Common myeloid progenitor, CD34-positive (primary cell): ENCODE measurements around the gene LFNG.

Experiments
- CTCF ChIA-PET: fragments of 350-600 bp; sonication (Branson Sonifier 250); formaldehyde crosslinking; loops from one replicate; lab custom pipeline; 2021; ENCODE audit warnings: antibody characterized with exemption; lab: Charles Lee
- POLR2A ChIA-PET: fragments of 350-600 bp; sonication (Branson Sonifier 250); formaldehyde crosslinking; loops from one replicate; lab custom pipeline; 2021; ENCODE audit warnings: antibody characterized with exemption; lab: Charles Lee
- DNase-seq, 3 donors: peaks; one replicate each; pipeline versions ENCODE4 v3.0.0 to v3.0.0-alpha.2; 2013
- H3K27ac ChIP-seq, 2 experiments: 1 replicate in 1 of 2; 2 replicates in 1 of 2; pipeline ENCODE4 v1.7.0; 2013; ENCODE audit warnings: inconsistent platforms in 2 of 2, low read length in 2 of 2, mild to moderate bottlenecking in 2 of 2, low read depth in 1 of 2, moderate library complexity in 1 of 2; ENCODE audit not compliant: severe bottlenecking in 2 of 2, insufficient read depth in 1 of 2, poor library complexity in 1 of 2
- H3K27me3 ChIP-seq, 5 experiments: replicated peaks in 2 of 5; 1 replicate in 3 of 5; 2 replicates in 2 of 5; pipeline versions ENCODE4 v1.6.1 to v1.7.0; 2013; ENCODE audit warnings: low read length in 4 of 5, mild to moderate bottlenecking in 2 of 5, moderate library complexity in 2 of 5, inconsistent platforms in 1 of 5; ENCODE audit not compliant: insufficient read depth in 5 of 5, control insufficient read depth in 4 of 5
- H3K36me3 ChIP-seq, 4 experiments: 1 replicate in 2 of 4; 2 replicates in 2 of 4; pipeline versions ENCODE4 v1.6.1 to v1.7.0; 2013; ENCODE audit warnings: low read length in 3 of 4, control low read depth in 1 of 4, mild to moderate bottlenecking in 1 of 4; ENCODE audit not compliant: control insufficient read depth in 4 of 4, insufficient read depth in 4 of 4
- H3K4me1 ChIP-seq, 4 experiments: 1 replicate in 3 of 4; 2 replicates in 1 of 4; pipeline versions ENCODE4 v1.6.1 to v1.7.1; 2013; ENCODE audit warnings: low read length in 3 of 4, mild to moderate bottlenecking in 3 of 4, control low read depth in 1 of 4, inconsistent platforms in 1 of 4, moderate library complexity in 1 of 4; ENCODE audit not compliant: control insufficient read depth in 4 of 4, insufficient read depth in 4 of 4; ENCODE audit errors: control extremely low read depth in 1 of 4
- H3K4me3 ChIP-seq, 7 experiments: 1 replicate in 4 of 7; 2 replicates in 3 of 7; pipeline versions ENCODE4 v1.5.1 to v1.7.0; 2013; ENCODE audit warnings: mild to moderate bottlenecking in 7 of 7, low read length in 6 of 7, moderate library complexity in 6 of 7, inconsistent platforms in 2 of 7, low read depth in 2 of 7, control low read depth in 1 of 7; ENCODE audit not compliant: insufficient read depth in 4 of 7, control insufficient read depth in 1 of 7; ENCODE audit errors: extremely low read depth in 1 of 7
- H3K9me3 ChIP-seq, 5 experiments: 1 replicate in 4 of 5; 2 replicates in 1 of 5; pipeline versions ENCODE4 v1.6.1 to v1.7.1; 2013; ENCODE audit warnings: low read length in 4 of 5, mild to moderate bottlenecking in 2 of 5, inconsistent platforms in 1 of 5, low read depth in 1 of 5, moderate library complexity in 1 of 5; ENCODE audit not compliant: control insufficient read depth in 4 of 5, insufficient read depth in 2 of 5; ENCODE audit errors: control extremely low read depth in 1 of 5
- WGBS: methylation state at CpG from one replicate; pipeline ENCODE4 v1.1.5; 2013; ENCODE audit not compliant: insufficient coverage; 5-methylcytosine and 5-hydroxymethylcytosine counted together

LFNG gene

GRCh38 chr7:2507917-2508306, 11.7 kb upstream of the LFNG start:
- ChIA-PET CTCF (interaction anchor here (1.2 to 1.6 kb wide), 3 partner anchors 10 to 28 kb away, joined by 3 to 10 read pairs (median 5); no protein-coding TSS in a partner anchor), POLR2A (interaction anchor here (1.0 to 1.8 kb wide), 4 partner anchors 9 to 30 kb away, joined by 3 to 10 read pairs (median 6); partner anchors contain the start of gene LFNG)
- Histone ChIP-seq H3K27ac (no peak overlapping the region), H3K4me1 (peaks cover 3 to 72% (median 68%) of the 10 kb centered on the region in 4 experiments), H3K9me3 (no peaks in the 10 kb centered on the region), H3K27me3 (no peaks in the 10 kb centered on the region), H3K4me3 (peak overlapping the region in 2 of 7 experiments; percentile 27 to 49), H3K36me3 (no peaks in the 10 kb centered on the region)
- DNase-seq, result no peak
- WGBS, result 62% methylated on average over 6 of the region's 6 CpGs

GRCh38 chr7:2508327-2509215, 11.0 kb upstream of the LFNG start:
- peaks cover 3 to 71% (median 63%) of the 10 kb centered on the region in 4 experiments for H3K4me1 ChIP-seq
- WGBS, result 8% methylated on average over 37 of the region's 43 CpGs
- no peaks in the 10 kb centered on the region for H3K36me3 ChIP-seq
- peak; percentile 73 to 94 (median 89) for DNase-seq
- H3K9me3 ChIP-seq, result no peaks in the 10 kb centered on the region
- POLR2A ChIA-PET, result interaction anchor here (1.0 to 1.8 kb wide), 4 partner anchors 10 to 31 kb away, joined by 3 to 10 read pairs (median 6); partner anchors contain the start of gene LFNG
- CTCF ChIA-PET, result interaction anchor here (1.0 to 1.6 kb wide), 5 partner anchors 10 to 56 kb away, joined by 3 to 10 read pairs (median 5); no protein-coding TSS in a partner anchor
- H3K27ac ChIP-seq, result no peak overlapping the region
- no peaks in the 10 kb centered on the region for H3K27me3 ChIP-seq
- H3K4me3 ChIP-seq, result peak overlapping the region in 3 of 7 experiments; percentile 27 to 49 (median 39)

- Histone ChIP-seq H3K4me1 (peaks cover 3 to 65% (median 58%) of the 10 kb centered on the region in 4 experiments), H3K36me3 (no peaks in the 10 kb centered on the region), H3K27ac (no peak overlapping the region), H3K9me3 (no peaks in the 10 kb centered on the region), H3K4me3 (no peak overlapping the region), H3K27me3 (no peaks in the 10 kb centered on the region)
- POLR2A ChIA-PET, result interaction anchor here (1.8 kb wide), 1 partner anchor 11 kb away, joined by 10 read pairs; no protein-coding TSS in a partner anchor
- CTCF ChIA-PET, result interaction anchor here (0.7 to 2.6 kb wide), 6 partner anchors 8 to 57 kb away, joined by 3 to 22 read pairs (median 4); no protein-coding TSS in a partner anchor
- DNase-seq, result no peak
- WGBS, result 72% methylated on average over 14 of the region's 23 CpGs
Observed at GRCh38 chr7:2509298-2509906, 10.2 kb upstream of the LFNG start.

DNA sequence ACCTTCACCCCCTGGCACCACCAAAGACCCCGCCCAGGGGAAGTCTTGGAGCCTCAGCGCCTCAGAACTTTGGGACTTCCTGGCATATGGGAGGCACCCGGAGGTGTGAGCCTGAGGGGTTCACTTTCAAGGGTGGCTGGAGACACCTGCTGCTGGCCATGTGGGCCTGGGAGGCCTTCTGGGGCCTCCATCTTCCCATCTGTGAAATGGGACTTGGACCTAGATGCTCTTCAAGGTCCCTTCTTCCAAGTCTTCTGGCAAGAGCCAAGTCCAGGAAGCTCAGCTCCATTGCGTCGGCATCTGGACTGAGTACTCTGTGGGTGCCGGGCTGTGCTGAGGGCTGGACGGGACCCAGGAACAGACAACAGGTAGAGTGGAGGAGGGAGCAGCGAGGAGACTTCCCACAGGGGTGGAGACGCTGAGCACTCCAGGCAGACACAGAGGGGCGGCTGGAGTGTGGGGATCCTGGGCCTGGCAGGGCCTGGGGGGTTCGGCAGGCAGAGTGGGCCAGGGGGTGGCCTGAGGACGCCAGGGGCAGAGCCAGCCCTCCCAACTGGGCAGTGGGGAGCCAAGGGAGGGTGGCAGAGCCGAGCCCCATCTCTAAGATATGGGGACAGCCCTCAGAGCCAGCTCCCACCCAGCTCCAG, 9.3 kb upstream of the LFNG start:
- CTCF ChIA-PET, result interaction anchor here (0.9 to 2.8 kb wide), 10 partner anchors 8 to 58 kb away, joined by 3 to 22 read pairs (median 4); no protein-coding TSS in a partner anchor
- Histone ChIP-seq H3K9me3 (no peaks in the 10 kb centered on the region), H3K36me3 (no peaks in the 10 kb centered on the region), H3K27me3 (no peaks in the 10 kb centered on the region), H3K4me3 (peak overlapping the region in 3 of 7 experiments; percentile 30 to 59 (median 52)), H3K4me1 (peaks cover 3 to 65% (median 57%) of the 10 kb centered on the region in 4 experiments), H3K27ac (peak overlapping the region; percentile 66 to 79)
- no peak for DNase-seq
- POLR2A ChIA-PET, result interaction anchor here (0.9 to 2.4 kb wide), 8 partner anchors 10 to 189 kb away, joined by 3 to 28 read pairs (median 6); partner anchors contain the start of genes BRAT1 and LFNG
- WGBS, result 77% methylated on average over 10 of the region's 13 CpGs

- Histone ChIP-seq H3K4me1 (peaks cover 3 to 65% (median 58%) of the 10 kb centered on the region in 4 experiments), H3K36me3 (no peaks in the 10 kb centered on the region), H3K27me3 (no peaks in the 10 kb centered on the region), H3K9me3 (no peaks in the 10 kb centered on the region), H3K27ac (peak overlapping the region; percentile 66 to 79), H3K4me3 (peak overlapping the region in 5 of 7 experiments; percentile 29 to 59 (median 51))
- CTCF ChIA-PET, result interaction anchor here (1.0 to 2.8 kb wide), 11 partner anchors 11 to 205 kb away, joined by 3 to 22 read pairs (median 4); no protein-coding TSS in a partner anchor
- POLR2A ChIA-PET, result interaction anchor here (0.5 to 2.4 kb wide), 11 partner anchors 9 to 202 kb away, joined by 3 to 28 read pairs (median 5); partner anchors contain the start of genes BRAT1 and LFNG
- peak; percentile 76 to 96 (median 91) for DNase-seq
- WGBS, result 0% methylated on average over 13 of the region's 27 CpGs
Observed at GRCh38 chr7:2510909-2511768, 8.4 kb upstream of the LFNG start.
